Measurements from ENCODE around the gene PTPRN2. TPM values are rescaled to one million over a fixed set of nuclear protein-coding genes. Genes with fewer than 3 reads are reported as not detected.

The PTPRN2 gene
- polyA plus RNA-seq, 4 donors, result 1.6 to 11.7 (median 4.0) TPM

DNA sequence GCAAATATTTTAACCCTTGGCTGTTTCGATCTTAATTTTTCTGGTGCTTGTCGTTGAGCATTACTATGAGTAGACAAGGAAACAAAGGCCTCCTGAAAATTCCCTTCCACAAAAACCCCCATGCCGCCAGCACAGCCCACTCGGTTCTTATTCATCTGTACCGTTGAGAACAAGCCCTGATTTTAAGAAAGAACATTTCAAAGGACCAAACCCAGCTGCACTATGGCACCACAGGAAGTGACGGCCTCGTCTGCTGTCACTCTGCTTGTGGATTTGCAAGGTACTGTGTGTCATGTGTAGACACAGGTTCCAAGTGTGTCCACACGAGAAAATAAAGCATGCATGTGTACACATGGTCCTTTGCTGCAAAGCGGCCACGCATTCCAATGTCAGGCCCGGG, 965.6 kb downstream of the PTPRN2 start:
- no peak overlapping the region for H3K27ac ChIP-seq (ENCODE audit: low read depth in 1 of 3, low read length in 2 of 3)
- H3K4me1 ChIP-seq (ENCODE audit: control insufficient read depth in 3 of 3, insufficient read depth in 2 of 3, low read depth in 1 of 3, low read length in 2 of 3), result no peaks in the 10 kb centered on the region
- DNase-seq (no peak), FAIRE-seq (no peak)
- no peaks in the 10 kb centered on the region for H3K27me3 ChIP-seq (ENCODE audit: control insufficient read depth in 3 of 3, insufficient read depth in 3 of 3, low read length in 3 of 3)
- WGBS, 3 donors, result 74 to 83% (median 81%) methylated on average over 11 of the region's 11 CpGs
- H3K4me3 ChIP-seq (ENCODE audit: low read depth in 1 of 3, low read length in 3 of 3), result no peak overlapping the region
- no peaks in the 10 kb centered on the region for H3K36me3 ChIP-seq (ENCODE audit: control insufficient read depth in 3 of 3, insufficient read depth in 2 of 3, low read depth in 1 of 3, low read length in 3 of 3)
- no peaks in the 10 kb centered on the region for H3K9me3 ChIP-seq (ENCODE audit: control insufficient read depth in 2 of 2, insufficient read depth in 1 of 2, low read depth in 1 of 2, low read length in 1 of 2)

GRCh38 chr7:157621131-157621681, 966.4 kb downstream of the PTPRN2 start:
- no peak for FAIRE-seq
- Histone ChIP-seq H3K36me3 (ENCODE audit: control insufficient read depth in 3 of 3, insufficient read depth in 2 of 3, low read depth in 1 of 3, low read length in 3 of 3) (no peaks in the 10 kb centered on the region), H3K27ac (ENCODE audit: low read depth in 1 of 3, low read length in 2 of 3) (no peak overlapping the region), H3K9me3 (ENCODE audit: control insufficient read depth in 2 of 2, insufficient read depth in 1 of 2, low read depth in 1 of 2, low read length in 1 of 2) (no peaks in the 10 kb centered on the region), H3K4me1 (ENCODE audit: control insufficient read depth in 3 of 3, insufficient read depth in 2 of 3, low read depth in 1 of 3, low read length in 2 of 3) (no peaks in the 10 kb centered on the region), H3K4me3 (ENCODE audit: low read depth in 1 of 3, low read length in 3 of 3) (no peak overlapping the region), H3K27me3 (ENCODE audit: control insufficient read depth in 3 of 3, insufficient read depth in 3 of 3, low read length in 3 of 3) (no peaks in the 10 kb centered on the region)
- no peak for DNase-seq
- 81 to 87% (median 83%) methylated on average over 33 of the region's 33 CpGs for WGBS, 3 donors

DNA sequence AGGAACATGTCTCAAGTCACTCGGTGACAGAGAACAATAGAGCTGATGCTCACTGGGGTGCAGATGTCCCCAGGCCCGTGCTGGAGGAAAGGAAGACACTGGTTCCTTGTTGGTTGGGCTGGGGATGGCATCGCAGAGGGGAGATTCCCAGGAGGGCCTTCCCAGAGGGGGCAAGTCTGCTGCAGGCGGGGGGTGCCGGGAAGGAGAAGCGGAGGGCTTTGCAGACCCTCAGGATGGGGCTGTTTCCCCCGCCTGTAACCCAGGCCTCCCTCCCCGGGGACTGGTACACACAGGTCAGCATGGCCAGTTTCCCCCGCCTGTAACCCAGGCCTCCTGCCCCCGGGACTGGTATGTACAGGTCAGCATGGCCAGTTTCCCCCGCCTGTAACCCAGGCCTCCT, 967.0 kb downstream of the PTPRN2 start:
- no peak overlapping the region for H3K4me3 ChIP-seq (ENCODE audit: low read depth in 1 of 3, low read length in 3 of 3)
- no peaks in the 10 kb centered on the region for H3K36me3 ChIP-seq (ENCODE audit: control insufficient read depth in 3 of 3, insufficient read depth in 2 of 3, low read depth in 1 of 3, low read length in 3 of 3)
- H3K27me3 ChIP-seq (ENCODE audit: control insufficient read depth in 3 of 3, insufficient read depth in 3 of 3, low read length in 3 of 3), result no peaks in the 10 kb centered on the region
- DNase-seq (no peak), FAIRE-seq (no peak)
- H3K27ac ChIP-seq (ENCODE audit: low read depth in 1 of 3, low read length in 2 of 3), result no peak overlapping the region
- no peaks in the 10 kb centered on the region for H3K4me1 ChIP-seq (ENCODE audit: control insufficient read depth in 3 of 3, insufficient read depth in 2 of 3, low read depth in 1 of 3, low read length in 2 of 3)
- WGBS, 3 donors, result 80 to 83% (median 83%) methylated on average over 9 to 11 of the region's 11 CpGs
- no peaks in the 10 kb centered on the region for H3K9me3 ChIP-seq (ENCODE audit: control insufficient read depth in 2 of 2, insufficient read depth in 1 of 2, low read depth in 1 of 2, low read length in 1 of 2)

DNA sequence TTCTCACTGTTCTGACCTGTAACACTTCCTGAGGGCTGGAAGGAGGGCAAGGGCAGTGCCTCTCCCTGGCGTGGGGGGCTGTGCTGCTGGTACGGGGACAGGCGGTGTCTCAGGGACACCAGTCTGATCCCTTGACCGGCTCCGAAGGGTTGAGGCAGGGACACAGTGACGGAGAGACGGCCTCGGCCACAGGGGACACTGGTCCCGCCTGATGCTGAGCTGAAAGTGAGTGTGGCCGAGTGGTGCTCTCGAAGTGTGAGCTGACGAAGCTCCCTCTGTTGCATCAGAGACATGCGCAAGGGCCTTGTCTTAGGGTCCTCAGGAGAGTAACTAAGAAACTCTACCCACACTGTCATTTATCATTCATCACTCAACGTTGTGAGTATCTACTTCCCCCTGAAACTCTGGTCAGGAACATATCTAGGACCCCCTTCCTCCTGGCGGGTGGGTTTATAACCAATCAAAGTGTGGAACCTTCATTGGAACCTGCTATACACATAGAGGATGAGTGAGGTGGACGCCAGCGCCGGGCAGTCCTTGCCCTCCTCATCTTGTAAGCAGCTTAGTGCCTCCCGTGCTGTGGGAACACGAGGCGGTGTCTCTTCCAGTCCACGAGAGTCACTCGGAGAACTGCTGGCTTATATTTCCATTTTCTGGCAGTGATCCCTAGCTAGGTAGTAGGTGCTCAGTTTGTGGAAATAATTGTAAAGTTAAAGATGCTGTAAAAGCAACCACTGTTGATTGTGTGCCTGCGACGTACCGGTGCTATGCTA, 967.7 kb downstream of the PTPRN2 start:
- Histone ChIP-seq H3K27me3 (ENCODE audit: control insufficient read depth in 3 of 3, insufficient read depth in 3 of 3, low read length in 3 of 3) (peaks cover 0 to 1% (median 0%) of the 10 kb centered on the region in 3 donors), H3K4me3 (ENCODE audit: low read depth in 1 of 3, low read length in 3 of 3) (no peak overlapping the region), H3K36me3 (ENCODE audit: control insufficient read depth in 3 of 3, insufficient read depth in 2 of 3, low read depth in 1 of 3, low read length in 3 of 3) (no peaks in the 10 kb centered on the region), H3K9me3 (ENCODE audit: control insufficient read depth in 2 of 2, insufficient read depth in 1 of 2, low read depth in 1 of 2, low read length in 1 of 2) (no peaks in the 10 kb centered on the region), H3K4me1 (ENCODE audit: control insufficient read depth in 3 of 3, insufficient read depth in 2 of 3, low read depth in 1 of 3, low read length in 2 of 3) (no peaks in the 10 kb centered on the region), H3K27ac (ENCODE audit: low read depth in 1 of 3, low read length in 2 of 3) (no peak overlapping the region)
- 85 to 90% (median 89%) methylated on average over 26 of the region's 26 CpGs for WGBS, 3 donors
- DNase-seq, result no peak
- FAIRE-seq, result no peak

DNA sequence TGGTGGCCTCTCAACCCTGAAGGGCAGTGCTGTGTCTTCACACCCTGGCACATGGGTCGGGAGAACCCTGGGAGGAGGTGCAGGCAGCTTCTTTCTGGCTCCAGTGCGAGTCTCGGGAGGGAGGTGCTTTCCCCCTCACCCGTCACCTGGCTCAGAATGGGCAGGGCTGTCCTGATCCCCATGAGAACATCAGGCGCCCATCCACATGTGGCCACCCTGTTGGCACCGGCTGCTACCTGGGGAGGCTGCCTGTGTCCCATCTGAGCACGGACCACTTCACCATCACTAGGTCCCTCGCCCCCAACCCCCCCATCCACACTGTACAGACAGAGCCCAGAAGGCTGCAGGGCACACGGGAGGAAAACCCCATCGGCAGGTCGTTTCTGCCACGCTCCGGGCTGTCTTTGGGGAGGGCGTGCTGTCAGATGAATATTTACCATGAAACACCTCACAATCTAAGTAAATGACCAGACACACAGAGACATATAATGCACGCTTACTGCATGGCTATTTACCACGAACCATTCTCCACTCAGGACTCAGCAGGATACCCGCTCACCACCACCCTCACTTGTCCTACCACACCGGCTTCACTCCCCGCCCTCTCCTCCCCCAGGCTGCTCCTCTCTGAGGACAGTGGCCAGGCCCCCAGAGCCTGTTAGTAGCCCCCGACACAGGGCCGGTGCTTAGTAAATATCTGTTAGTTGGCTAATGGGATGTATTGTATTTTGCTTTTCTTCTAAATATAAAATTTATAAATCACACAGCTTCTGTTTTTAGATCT, 968.6 kb downstream of the PTPRN2 start:
- Histone ChIP-seq H3K27me3 (ENCODE audit: control insufficient read depth in 3 of 3, insufficient read depth in 3 of 3, low read length in 3 of 3) (peaks cover 0 to 5% (median 0%) of the 10 kb centered on the region in 3 donors), H3K4me1 (ENCODE audit: control insufficient read depth in 3 of 3, insufficient read depth in 2 of 3, low read depth in 1 of 3, low read length in 2 of 3) (no peaks in the 10 kb centered on the region), H3K36me3 (ENCODE audit: control insufficient read depth in 3 of 3, insufficient read depth in 2 of 3, low read depth in 1 of 3, low read length in 3 of 3) (no peaks in the 10 kb centered on the region), H3K4me3 (ENCODE audit: low read depth in 1 of 3, low read length in 3 of 3) (no peak overlapping the region), H3K9me3 (ENCODE audit: control insufficient read depth in 2 of 2, insufficient read depth in 1 of 2, low read depth in 1 of 2, low read length in 1 of 2) (no peaks in the 10 kb centered on the region), H3K27ac (ENCODE audit: low read depth in 1 of 3, low read length in 2 of 3) (no peak overlapping the region)
- 79 to 88% (median 82%) methylated on average over 21 of the region's 21 CpGs for WGBS, 3 donors
- no peak for DNase-seq
- no peak for FAIRE-seq

DNA sequence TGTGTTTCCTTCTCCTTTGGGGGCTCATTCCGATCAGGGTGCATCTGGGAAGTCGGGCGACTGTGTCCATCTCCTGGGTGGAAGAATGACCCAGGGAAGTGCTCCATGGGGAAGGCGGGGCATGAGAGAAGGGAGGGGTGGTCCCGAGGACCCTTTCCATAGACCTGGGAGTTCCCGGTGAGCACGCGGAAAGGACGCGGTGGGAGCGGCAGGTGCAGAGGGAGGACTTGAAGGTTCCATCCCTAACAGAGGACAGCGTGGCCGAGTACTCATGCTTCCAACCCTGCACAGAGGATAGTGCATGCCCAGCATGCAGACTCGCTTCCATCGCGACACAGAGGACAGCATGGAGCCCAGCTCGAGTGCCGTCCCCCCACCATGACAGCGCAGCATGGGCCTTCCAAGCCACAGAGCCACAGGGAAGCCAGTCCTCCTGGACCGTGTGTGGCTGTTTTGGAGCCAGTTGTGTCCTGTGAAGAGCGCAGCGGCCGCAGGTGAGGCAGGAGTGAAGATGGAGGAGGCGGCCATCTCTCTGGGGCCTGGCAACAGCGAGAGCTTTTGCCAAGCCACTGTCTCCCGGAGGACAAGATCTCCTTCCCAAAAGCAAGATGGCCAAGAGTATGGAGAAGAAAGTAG, 969.4 kb downstream of the PTPRN2 start:
- Histone ChIP-seq H3K27ac (ENCODE audit: low read depth in 1 of 3, low read length in 2 of 3) (no peak overlapping the region), H3K4me1 (ENCODE audit: control insufficient read depth in 3 of 3, insufficient read depth in 2 of 3, low read depth in 1 of 3, low read length in 2 of 3) (no peaks in the 10 kb centered on the region), H3K36me3 (ENCODE audit: control insufficient read depth in 3 of 3, insufficient read depth in 2 of 3, low read depth in 1 of 3, low read length in 3 of 3) (no peaks in the 10 kb centered on the region), H3K27me3 (ENCODE audit: control insufficient read depth in 3 of 3, insufficient read depth in 3 of 3, low read length in 3 of 3) (peaks cover 0 to 11% (median 0%) of the 10 kb centered on the region in 3 donors), H3K4me3 (ENCODE audit: low read depth in 1 of 3, low read length in 3 of 3) (no peak overlapping the region), H3K9me3 (ENCODE audit: control insufficient read depth in 2 of 2, insufficient read depth in 1 of 2, low read depth in 1 of 2, low read length in 1 of 2) (no peaks in the 10 kb centered on the region)
- FAIRE-seq (no peak), DNase-seq (no peak)
- 92 to 95% (median 92%) methylated on average over 26 of the region's 26 CpGs for WGBS, 3 donors

DNA sequence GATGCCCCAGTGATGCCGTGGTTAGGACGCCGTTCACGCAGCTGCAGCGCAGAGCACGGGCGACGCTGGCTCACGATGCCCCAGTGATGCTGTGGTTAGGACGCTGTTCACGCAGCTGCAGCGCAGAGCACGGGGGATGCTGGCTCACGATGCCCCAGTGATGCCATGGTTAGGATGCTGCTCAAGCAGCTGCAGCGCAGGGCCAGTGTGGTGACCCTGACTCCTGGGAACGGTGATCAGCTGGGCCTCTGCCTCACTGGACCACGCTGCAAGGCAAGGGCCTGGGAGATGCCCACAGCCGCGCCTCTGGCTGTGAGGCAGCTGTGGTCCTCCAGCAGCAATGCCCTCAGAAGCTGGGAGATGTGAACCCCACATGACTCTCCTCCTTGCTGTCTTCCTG, 970.2 kb downstream of the PTPRN2 start:
- H3K27me3 ChIP-seq (ENCODE audit: control insufficient read depth in 3 of 3, insufficient read depth in 3 of 3, low read length in 3 of 3), result peaks cover 0 to 11% (median 0%) of the 10 kb centered on the region in 3 donors
- no peak overlapping the region for H3K27ac ChIP-seq (ENCODE audit: low read depth in 1 of 3, low read length in 2 of 3)
- whole genome bisulfite sequencing, 3 donors, result 90 to 94% (median 94%) methylated on average over 19 of the region's 19 CpGs
- H3K9me3 ChIP-seq (ENCODE audit: control insufficient read depth in 2 of 2, insufficient read depth in 1 of 2, low read depth in 1 of 2, low read length in 1 of 2), result no peaks in the 10 kb centered on the region
- H3K4me1 ChIP-seq (ENCODE audit: control insufficient read depth in 3 of 3, insufficient read depth in 2 of 3, low read depth in 1 of 3, low read length in 2 of 3), result no peaks in the 10 kb centered on the region
- DNase-seq (no peak), FAIRE-seq (no peak)
- H3K36me3 ChIP-seq (ENCODE audit: control insufficient read depth in 3 of 3, insufficient read depth in 2 of 3, low read depth in 1 of 3, low read length in 3 of 3), result no peaks in the 10 kb centered on the region
- H3K4me3 ChIP-seq (ENCODE audit: low read depth in 1 of 3, low read length in 3 of 3), result no peak overlapping the region

GRCh38 chr7:157616931-157617330, 970.7 kb downstream of the PTPRN2 start:
- 92 to 94% (median 94%) methylated on average over 21 of the region's 21 CpGs for WGBS, 3 donors
- Histone ChIP-seq H3K4me3 (ENCODE audit: low read depth in 1 of 3, low read length in 3 of 3) (no peak overlapping the region), H3K9me3 (ENCODE audit: control insufficient read depth in 2 of 2, insufficient read depth in 1 of 2, low read depth in 1 of 2, low read length in 1 of 2) (no peaks in the 10 kb centered on the region), H3K4me1 (ENCODE audit: control insufficient read depth in 3 of 3, insufficient read depth in 2 of 3, low read depth in 1 of 3, low read length in 2 of 3) (no peaks in the 10 kb centered on the region), H3K27ac (ENCODE audit: low read depth in 1 of 3, low read length in 2 of 3) (no peak overlapping the region), H3K27me3 (ENCODE audit: control insufficient read depth in 3 of 3, insufficient read depth in 3 of 3, low read length in 3 of 3) (peaks cover 0 to 11% (median 0%) of the 10 kb centered on the region in 3 donors), H3K36me3 (ENCODE audit: control insufficient read depth in 3 of 3, insufficient read depth in 2 of 3, low read depth in 1 of 3, low read length in 3 of 3) (no peaks in the 10 kb centered on the region)
- no peak for FAIRE-seq
- DNase-seq, result no peak
